NCI-H2196 (cell line): Measurements from ENCODE around the gene ZNF768.
"Not testable (repeated sequence)": the region's sequence is repeated elsewhere in the genome, so short reads cannot be mapped to it uniquely, and the experiment has no call there.

Source experiments
- DNase-seq: peaks from one replicate; lab custom pipeline; 2025; ENCODE audit not compliant: unreplicated experiment; lab: John Stamatoyannopoulos, UW

ZNF768 gene

DNA sequence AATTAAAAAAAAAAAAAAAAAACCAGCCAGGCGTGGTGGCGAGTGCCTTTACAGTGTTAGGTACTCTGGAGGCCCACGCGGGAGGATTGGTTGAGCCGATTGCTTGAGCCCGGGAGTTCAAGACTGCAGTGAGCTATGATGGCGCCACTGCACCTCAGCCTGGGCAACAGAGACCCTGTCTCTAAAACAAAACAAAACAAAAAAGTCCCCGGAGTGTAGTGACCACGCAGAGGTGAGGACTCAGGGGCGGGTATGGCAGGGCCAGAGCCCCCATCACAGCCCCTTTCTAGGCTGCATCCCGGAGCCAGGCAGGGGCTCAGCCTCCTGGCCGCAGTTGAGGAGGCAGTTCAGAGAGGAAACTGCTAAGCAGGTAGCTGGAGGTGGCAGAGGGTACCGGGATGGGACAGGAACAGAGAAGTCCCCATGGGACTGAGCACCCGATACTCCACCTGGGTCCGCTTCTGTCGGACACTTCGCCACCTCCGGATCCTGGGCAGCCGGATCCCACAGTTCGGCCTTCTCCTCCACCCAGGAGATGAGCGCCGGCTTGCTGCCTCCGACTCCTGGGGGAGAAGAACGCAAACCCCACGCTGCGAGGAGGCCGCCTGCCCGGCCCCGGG, 7.5 kb upstream of the ZNF768 start:
- no peak for DNase-seq

DNA sequence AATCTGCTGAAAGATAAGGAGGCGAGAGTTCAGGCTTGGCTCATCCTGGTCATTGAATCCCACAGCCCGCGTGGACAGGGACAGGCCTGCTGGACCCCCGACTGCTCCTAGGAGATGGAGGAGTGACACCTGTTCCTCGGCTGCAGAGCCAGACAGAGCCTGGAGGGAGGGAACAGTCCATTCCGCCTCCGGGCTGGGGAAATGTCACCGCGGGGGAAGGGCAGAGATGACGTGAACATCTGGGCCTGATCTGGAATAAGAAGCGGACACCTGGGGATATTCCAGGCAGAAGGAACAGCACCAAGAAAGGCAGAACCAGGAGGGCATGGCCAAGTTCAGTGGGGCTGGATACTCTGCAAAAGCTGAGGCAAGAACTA, 6.8 kb upstream of the ZNF768 start:
- DNase-seq, result no peak

DNA sequence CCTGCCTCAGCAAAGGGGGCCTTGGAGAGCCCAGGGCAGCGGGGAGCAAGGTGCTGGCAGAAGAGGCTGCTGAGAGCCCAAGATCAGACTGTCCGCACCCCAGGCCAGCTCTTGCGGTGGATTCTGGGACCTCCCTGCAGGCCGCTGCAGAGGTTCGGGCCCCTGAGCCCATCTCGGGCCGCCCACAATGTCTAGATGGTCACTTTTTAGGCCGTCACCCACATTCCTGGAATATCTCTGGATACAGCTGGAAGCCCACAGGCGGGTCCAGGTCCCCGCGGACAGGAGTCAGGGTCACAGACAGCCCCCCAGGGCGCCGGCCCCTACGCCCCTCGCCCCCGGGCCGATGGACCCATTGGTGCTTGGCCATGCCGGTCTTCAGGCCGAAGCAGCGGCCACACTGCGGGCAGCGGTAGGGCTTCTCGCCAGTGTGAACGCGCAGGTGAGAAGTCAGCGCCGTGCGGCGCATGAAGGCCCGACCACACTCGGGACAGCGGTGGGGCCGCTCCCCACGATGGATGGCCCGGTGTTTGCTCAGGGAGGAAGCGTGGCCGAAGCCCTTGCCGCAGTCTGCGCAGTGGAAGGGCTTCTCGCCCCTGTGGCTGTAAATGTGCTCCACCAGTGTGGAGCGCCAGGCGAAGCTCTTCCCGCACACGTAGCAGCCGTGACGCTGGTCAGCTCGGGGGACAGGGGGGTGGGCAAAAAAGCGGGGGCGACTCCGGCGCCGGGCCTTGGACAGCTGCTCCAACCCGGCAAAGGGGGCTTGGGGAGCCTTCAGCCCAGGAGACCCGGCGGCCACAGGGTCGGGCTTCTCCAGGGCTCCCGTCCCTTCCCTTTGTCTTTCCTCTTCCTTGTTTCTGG, 6.1 kb upstream of the ZNF768 start:
- no peak for DNase-seq

DNA sequence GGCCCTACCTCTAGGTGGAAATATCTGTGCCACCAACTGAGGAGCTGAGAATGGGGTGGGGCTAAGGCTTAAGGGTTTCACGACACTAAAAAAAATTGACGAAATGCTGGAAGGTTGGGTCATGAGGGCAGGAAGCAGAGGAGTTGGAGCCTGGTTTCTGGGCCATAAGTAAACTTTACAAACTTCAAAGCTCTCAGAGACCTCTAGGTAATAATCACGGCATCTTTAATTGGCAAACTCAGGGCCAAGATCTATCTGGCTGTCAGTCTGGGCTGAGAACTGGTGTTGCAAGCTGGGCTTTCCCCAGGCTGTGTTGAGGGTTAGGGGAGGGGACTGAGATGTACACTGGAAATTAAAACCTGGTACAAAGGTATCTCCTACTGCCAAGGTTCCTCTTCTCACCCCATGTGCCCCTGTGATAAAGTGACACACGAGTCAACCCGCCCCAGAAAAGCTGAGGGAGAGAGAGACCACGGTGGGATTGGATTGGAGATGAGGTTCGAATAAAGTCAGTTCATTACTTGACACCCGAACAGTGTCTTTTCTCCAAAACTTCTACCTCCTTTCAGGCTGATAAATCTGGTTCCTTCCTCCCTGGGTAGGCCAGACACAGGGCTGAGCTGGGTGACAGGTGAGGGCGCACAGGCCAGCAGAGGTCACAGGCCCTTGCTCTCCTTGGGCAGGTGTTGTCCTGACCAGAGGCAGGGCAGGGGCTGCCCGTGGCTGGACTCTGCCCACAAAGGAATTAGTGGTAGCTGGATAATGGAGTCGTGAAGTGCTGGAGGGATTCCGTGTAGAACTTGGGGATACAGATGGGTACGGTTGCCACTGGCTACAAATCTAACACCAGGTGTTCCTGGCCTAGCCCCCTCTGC, 4.0 kb upstream of the ZNF768 start:
- DNase-seq, result no peak

DNA sequence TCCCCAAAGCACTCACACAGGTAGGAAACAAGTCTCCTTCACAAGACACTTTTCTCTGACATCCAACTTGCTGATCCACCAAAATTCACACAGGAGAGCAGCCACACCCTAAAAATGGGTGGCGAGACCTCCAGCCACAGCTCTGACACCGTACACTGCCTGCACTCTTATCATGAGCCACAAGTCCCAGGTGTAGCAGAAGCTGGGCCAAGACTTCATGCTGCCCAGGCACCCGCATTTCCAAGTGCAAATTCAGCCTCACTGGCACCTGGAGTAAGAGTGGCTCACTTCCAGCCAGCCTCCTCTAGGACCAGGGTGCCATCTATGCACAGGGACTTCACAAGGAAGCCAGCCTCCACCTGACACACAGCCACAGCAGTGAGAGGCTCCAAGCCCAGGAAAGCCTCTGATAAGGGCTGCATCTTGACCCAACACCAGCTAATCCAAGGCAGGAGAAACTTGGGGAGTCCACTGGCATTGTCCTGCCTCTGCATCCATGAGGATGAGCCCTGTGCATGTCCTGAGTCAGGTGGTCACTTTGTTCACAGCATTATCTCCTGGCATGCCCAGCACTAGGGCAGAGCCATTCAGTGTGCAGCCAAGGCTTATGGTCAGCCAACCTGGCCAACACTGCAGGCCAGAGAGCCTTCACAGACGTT, 2.6 kb upstream of the ZNF768 start:
- no peak for DNase-seq

DNA sequence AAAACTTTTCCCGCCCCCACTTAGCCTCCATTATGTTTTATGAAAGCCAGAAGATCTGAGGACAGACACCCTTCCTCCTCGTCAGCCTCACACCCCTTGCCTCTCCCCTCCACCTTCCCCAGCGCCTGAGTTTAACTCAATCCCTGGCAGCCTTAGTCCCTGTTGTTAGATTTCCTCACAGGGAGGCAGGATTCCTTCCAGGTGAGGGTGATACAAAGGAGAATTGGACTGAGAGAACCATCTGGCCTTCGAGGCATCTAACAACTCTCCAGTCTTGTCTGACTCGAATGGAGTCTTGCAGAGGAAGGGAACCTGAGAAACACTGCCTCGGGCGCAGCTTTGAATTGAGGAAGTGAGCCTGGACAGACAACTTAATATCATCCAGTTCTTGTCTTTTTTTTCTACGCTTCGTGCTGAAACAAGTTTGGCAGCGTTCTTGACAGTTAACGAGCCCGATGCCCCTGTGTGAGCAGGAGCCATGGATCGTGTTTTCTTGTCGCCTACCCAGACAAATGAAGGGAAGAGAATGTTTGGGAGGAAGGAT, 1.3 kb upstream of the ZNF768 start:
- DNase-seq, result peak; percentile 71

DNA sequence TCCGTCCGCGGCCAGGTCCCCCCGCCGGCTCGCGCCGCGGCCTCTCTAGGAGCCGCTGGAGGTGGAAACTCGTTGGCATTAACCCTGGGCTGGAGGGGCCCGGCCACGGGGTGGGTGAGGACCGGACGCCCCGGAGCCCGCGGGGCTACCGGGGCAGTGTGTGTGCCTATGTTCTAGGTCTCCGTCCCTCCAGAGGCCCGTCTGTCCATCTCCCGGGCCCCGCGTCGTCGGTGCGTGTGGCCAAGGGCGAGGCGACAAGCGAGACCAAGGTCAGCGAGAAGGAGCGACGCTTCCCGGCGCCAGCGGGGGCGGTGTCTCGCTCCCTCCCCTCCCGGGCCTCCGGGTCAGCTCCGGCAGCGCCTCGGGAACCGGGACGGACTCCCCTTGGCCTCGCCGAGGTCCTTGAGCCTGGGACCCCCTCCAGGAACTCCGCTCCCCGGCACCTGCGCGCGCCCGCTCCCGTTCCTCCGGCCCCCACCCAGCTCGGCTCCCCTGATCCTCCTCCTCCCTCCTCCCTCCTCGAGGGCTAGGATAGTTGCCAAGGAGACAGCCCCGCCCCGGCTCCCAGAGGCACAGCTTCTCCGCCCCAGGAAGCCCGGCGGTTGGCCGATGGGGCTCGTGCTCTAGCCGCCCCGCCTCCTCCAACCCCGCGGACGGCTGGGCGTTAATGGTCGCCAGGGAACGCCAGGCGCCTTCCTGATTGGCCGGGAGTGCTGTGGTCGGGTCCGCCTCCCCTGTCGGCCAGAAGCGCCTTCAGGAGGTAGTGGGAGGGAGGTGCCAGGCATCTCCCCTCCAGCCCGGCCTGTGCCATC, 663 bp upstream of the ZNF768 start:
- peak; percentile 99 for DNase-seq

DNA sequence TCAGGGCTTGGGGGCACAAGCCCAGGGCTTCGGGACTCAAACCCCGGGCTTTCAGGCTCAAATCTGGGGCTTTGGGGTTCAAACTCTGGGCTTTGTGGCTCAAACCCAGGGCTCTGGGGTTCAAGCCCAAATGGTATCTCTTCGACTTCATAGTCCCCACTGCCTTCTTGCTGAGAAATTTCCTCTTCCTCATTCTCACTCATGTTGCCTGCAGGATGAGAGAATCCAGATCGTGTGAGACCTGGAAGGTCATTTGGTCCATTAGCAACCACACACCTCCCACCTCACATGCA, 576 bp downstream of the ZNF768 start:
- DNase-seq, result no peak

DNA sequence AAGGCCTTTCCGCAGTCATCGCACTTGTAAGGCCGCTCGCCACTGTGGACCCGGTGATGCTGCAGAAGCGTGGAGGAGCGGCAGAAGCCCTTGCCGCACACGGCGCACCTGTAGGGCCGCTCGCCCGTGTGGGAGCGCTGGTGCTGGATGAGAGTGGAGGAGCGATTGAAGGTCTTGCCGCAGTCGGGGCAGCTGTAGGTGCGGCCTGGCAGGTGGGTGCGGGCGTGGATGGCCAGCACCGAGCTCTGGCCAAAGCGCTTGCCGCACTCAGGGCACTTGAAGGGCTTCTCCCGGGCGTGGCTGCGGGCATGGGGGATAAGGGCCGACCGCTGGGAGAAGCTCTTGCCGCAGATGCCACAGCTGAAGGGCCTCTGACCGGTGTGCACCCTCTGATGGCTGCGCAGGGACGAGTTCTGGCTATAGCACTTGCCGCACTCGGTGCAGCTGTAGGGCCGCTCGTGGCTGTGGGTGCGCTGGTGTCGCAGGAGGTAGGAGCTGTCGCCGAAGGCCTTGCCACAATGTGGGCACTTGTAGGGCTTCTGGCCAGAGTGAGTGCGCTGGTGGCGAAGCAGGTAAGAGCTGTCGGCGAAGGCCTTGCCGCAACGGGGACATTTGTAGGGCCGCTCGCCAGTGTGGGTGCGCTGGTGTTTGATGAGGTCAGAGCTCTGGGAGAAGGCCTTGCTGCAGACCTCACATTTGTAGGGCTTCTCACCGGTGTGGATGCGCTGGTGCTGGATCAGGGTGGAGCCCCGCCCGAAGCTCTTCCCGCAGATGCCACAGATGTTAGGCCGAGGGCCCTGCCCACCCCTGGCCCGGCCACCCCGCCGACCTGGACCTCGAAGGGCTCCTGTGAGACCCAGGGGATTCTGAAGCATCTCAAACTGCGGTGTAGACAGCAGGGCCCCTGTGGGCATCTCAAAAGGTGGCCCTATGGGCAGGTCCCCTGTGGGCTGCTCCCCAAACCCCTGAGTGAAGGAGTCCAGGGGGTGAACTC, 1.5 kb downstream of the ZNF768 start:
- DNase-seq, result no peak

DNA sequence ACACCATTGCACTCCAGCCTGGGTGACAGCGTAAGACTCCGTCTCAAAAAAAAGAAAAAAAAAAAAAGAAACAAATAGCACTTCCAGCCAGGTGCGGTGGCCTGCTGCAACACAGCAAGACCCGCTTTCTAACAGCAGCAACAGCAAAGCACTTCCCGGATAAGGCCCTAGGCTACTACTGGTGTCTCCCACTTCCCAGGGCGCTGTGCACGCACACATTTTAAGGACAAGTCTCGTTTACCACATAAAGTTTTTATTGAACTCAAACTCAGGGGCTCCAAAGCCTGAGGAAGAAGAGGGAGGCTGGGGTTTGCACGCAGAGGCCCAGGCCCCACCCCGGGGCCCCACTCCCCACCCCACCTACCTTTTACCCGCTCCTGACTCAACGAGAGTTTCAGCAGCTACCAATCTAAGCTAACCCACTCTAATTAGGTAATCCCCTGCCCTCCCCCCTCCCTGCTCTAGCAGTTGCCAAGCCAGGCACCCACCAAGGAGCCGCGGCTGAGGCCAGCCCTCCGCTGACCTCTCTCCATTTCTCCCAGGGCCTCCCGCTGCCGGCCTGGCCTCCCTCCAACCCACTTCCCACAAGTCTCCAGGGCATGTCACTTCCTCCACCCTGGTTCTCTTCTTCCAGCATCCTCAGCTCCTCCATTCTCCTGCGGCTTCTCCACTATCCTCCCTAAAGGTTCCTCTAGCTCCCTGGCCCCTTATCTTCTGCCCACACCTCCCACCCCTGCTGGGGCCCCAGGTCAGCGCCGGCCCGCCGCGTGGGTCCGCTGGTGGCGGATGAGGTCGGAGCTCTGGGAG, 2.4 kb downstream of the ZNF768 start:
- DNase-seq, result no peak

DNA sequence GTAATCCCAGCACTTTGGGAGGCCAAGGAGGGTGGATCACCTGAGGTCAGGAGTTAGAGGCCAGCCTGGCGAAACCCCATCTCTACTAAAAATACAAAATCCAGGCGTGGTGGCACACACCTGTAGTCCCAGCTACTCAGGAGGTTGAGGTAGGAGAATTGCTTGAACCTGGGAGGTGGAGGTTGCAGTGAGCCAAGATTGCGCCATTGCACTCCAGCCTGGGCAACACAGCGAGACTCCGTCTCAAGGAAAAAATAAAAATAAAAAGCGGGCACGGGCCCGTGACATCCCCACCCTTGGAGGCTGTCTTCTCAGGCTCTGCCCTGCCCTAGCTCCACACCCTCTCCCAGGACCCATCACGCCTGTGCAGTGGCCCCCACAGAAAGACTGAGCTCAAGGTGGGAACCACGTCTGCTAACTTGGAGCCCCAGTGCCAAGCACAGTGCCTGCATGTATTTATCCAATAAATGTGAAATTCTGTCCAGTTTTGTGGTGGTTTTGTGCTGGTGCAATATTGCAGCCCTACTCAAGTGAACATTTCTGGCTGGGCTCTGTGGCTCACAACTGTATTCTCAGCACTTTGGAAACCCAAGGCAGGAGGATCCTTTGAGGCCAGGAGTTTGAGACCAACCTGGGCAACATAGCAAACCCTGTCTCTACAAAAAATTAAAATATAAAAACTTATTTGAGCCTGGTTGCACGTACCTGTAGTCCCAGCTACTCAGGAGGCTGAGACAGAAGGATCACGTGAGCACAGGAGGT, 3.5 kb downstream of the ZNF768 start:
- not testable (repeated sequence) for DNase-seq

DNA sequence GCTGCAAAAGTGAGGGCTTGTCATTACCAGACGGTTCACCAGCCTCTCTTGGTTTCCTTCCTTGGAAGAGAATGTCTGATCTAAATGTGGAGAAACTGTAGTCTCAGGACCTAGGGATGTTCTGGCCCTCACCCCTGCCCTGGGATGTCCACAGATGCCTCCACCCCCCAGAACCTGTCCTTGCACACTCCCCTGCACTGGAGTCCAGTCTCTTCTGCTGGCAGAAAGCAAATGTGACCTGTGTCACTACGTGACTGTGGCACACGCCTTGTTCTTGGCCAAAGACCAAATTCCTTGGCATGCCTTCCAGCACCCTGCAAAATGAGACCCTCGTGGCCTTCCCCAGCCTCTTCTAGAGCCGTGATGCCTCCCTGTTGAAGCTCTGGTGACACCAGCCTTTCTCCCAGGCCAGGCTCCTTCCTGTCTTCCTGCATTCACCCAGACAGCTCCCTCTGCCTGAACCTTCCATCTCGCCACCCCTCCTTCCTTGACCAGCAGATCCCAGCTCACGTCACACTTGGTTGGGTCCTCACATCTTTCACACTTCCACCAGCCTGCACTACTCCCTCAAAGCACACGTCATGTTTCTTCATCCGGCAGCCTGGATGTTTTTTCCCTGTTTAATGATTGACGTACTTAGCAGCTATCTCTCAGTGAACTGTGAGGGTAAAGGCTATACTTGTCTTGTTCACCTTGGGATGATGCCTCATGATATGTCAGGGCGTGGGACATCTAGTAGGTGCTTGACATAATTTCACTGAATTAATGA, 4.3 kb downstream of the ZNF768 start:
- no peak for DNase-seq

DNA sequence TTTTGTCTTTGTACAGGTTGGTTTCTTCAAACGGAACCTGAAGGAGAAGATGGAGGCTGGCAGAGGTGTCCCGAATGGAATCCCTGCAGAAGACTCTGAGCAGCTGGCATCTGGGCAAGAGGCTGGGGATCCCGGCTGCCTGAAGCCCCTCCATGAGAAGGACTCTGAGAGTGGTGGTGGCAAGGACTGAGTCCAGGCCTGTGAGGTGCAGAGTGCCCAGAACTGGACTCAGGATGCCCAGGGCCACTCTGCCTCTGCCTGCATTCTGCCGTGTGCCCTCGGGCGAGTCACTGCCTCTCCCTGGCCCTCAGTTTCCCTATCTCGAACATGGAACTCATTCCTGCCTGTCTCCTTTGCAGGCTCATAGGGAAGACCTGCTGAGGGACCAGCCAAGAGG, 4.9 kb downstream of the ZNF768 start:
- no peak for DNase-seq

DNA sequence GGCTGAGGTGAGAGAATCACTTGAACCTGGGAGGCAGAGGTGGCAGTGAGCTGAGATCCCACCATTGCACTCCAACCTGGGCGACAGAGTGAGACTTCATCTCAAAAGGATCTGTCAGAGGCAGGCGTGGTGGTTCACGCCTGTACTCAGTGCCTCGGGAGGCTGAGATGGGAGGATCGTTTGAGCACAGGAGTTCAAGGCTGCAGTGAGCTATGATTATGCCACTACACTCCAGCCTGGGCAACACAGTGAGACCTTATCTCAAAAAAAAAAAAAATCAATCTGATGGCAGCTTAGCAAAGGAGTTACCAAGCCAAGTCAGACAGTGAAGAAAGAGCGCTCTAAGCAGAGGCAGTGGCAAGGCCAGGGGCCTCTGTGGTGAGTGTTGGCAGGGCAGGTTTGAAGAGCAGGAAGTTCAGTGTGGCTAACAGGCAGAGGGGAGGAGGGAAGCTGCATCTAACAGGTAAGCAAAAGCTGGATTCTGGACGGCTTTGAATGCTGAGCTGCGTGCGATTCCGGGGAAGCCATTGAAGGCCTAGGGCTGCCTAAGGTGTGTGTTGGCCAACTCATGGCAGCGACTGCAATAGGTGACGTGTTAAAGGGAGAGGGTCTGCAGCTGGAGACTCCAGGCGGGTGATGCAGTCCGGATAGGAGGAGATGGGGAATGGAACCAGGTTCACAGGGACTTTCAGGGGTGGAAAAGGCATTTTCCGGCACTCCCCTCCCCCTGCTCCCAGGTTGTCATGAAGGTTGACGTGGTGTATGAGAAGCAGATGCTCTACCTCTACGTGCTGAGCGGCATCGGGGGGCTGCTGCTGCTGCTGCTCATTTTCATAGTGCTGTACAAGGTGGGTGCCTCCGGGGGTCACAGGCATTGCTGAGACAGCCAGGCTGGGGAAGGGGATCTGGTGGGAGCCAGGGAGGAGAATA, 7.0 kb downstream of the ZNF768 start:
- no peak for DNase-seq

DNA sequence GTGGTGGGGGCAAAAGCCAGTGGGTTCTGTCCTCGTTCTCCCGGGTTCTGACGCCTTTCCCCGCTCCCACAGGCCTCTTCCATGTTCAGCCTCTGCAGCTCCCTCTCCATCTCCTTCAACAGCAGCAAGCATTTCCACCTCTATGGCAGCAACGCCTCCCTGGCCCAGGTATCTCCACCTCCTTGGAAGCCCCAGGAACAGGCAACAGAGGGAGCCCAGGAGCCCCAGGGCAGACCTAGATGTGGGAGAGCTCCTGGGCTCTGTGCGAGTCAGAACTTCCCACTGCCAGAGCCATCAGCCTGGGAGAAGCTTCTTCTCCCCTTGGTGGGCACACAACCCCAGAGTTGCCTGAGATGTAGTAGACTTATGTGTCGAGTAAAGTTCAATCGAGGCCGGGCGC, 7.8 kb downstream of the ZNF768 start:
- no peak for DNase-seq

DNA sequence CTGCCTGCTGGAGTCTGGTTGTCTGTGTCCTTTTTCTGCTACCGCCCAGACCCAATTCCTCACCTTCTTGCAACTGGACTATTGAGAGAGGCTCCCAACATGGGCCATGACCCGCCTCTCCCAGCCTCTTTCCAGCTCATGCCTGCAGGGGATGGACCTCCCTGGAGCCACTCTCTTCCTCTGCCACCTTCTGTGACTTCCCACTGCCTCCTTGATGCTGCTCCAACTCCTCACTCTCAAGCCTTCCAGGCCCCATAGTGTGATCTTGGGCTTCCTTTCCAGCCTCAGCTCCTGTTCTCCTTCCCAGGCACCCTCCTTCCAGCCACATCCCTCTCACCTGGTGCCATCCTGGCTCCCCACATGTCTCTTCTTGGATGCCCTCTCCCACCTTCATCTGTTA, 11.1 kb downstream of the ZNF768 start:
- no peak for DNase-seq
